OCI-LY7 (cell line): ENCODE measurements around the gene CWC22. TPM values are rescaled to one million over a fixed set of nuclear protein-coding genes. Genes with fewer than 3 reads are reported as not detected.

ENCODE experiments used
- BruUV-seq: library from RNA; stranded (reverse); fragments of 400-500 nt; replicated peaks from 2 replicates; lab custom pipeline; 2021; lab: Mats Ljungman, UMichigan
- CTCF ChIA-PET: fragments of 300-600 bp; sonication (Branson Sonifier 250); formaldehyde crosslinking; loops from one replicate; lab custom pipeline; 2022; ENCODE audit warnings: antibody characterized with exemption; ENCODE audit not compliant: unreplicated experiment; lab: Charles Lee
- POLR2A ChIA-PET: fragments of 300-600 bp; sonication (Branson Sonifier 250); formaldehyde crosslinking; loops from one replicate; lab custom pipeline; 2022; ENCODE audit warnings: antibody characterized with exemption; lab: Charles Lee
- DNase-seq: peaks from one replicate; pipeline ENCODE4 v3.0.0-alpha.2; 2015; ENCODE audit warnings: low spot score
- H2AFZ ChIP-seq: fragments of 200-600 bp; sonication (generic), shearing (Covaris generic); 2 replicates; pipeline ENCODE4 v1.6.1; 2014; ENCODE audit warnings: mild to moderate bottlenecking, antibody characterized with exemption, low read length, moderate library complexity
- H3K27ac ChIP-seq: fragments of 200-600 bp; sonication (generic); 2 replicates; pipeline ENCODE4 v1.5.1; 2014; ENCODE audit warnings: mixed run types, low read depth, mild to moderate bottlenecking, moderate library complexity, low read length, inconsistent platforms; ENCODE audit not compliant: poor library complexity, severe bottlenecking
- H3K36me3 ChIP-seq: fragments of 200-600 bp; sonication (generic); 2 replicates; pipeline ENCODE4 v1.6.1; 2014; ENCODE audit warnings: mild to moderate bottlenecking, antibody characterized with exemption, low read length, moderate library complexity, mixed read lengths; ENCODE audit not compliant: insufficient read depth
- H3K4me1 ChIP-seq: fragments of 200-600 bp; sonication (generic); 2 replicates; pipeline ENCODE4 v1.5.1; 2014; ENCODE audit warnings: mild to moderate bottlenecking, low read length; ENCODE audit not compliant: insufficient read depth, poor library complexity, severe bottlenecking
- H3K4me2 ChIP-seq: fragments of 200-600 bp; sonication (generic); 2 replicates; pipeline ENCODE4 v1.6.1; 2014; ENCODE audit warnings: mild to moderate bottlenecking, low read length
- H3K4me3 ChIP-seq: fragments of 200-600 bp; sonication (generic); 2 replicates; pipeline ENCODE4 v1.5.1; 2014; ENCODE audit warnings: mild to moderate bottlenecking, low read depth, low read length; ENCODE audit not compliant: poor library complexity, severe bottlenecking
- H3K79me2 ChIP-seq: fragments of 200-600 bp; sonication (generic); 2 replicates; pipeline ENCODE4 v1.6.1; 2016; ENCODE audit warnings: low read depth, mild to moderate bottlenecking, low read length, moderate library complexity, mixed read lengths; ENCODE audit not compliant: insufficient read depth
- H3K9me2 ChIP-seq: fragments of 200-600 bp; sonication (generic); 2 replicates; pipeline ENCODE4 v1.6.1; 2016; ENCODE audit warnings: mild to moderate bottlenecking, low read length, mixed read lengths; ENCODE audit not compliant: insufficient read depth
- H3K9me3 ChIP-seq: fragments of 200-600 bp; sonication (generic); 2 replicates; pipeline ENCODE4 v1.6.1; 2014; ENCODE audit warnings: mild to moderate bottlenecking, mixed run types, low read length, mixed read lengths
- H4K20me1 ChIP-seq: fragments of 200-600 bp; sonication (generic); 2 replicates; pipeline ENCODE4 v1.6.1; 2014; ENCODE audit warnings: mild to moderate bottlenecking, antibody characterized with exemption, low read length, moderate library complexity, mixed read lengths; ENCODE audit not compliant: insufficient read depth
- CTCF ChIP-seq: fragments of 200-600 bp; sonication (generic); conservative IDR thresholded peaks from 2 replicates; pipeline ENCODE4 v1.5.1; 2014; ENCODE audit warnings: mild to moderate bottlenecking, antibody characterized with exemption, low read length, moderate library complexity, mixed read lengths
- EZH2phosphoT487 ChIP-seq: fragments of 200-600 bp; sonication (generic); IDR thresholded peaks from 2 replicates; pipeline ENCODE4 v1.6.1; 2018; ENCODE audit warnings: low read depth, borderline replicate concordance, mild to moderate bottlenecking, mixed run types, antibody characterized with exemption, low read length, moderate library complexity, mixed read lengths
- intact Hi-C: fragments of 100-400 bp; cut with micrococcal nuclease; formaldehyde crosslinking; loops from one replicate; pipeline ENCODE4 v1.10.0; 2022; ENCODE audit not compliant: unreplicated experiment
- total RNA-seq, 2 experiments: library from RNA; depleted of rRNA in 1 of 2; stranded (reverse); fragments of >200 nt in 1 of 2; shearing (Covaris generic) in 1 of 2; gene quantifications; 2 replicates each; pipeline ENCODE4 v1.2.3, GENCODE V29; 2014 to 2022

Gene CWC22
- total RNA-seq, 2 experiments from 2014 or later: 11.6 to 20.0 TPM

GRCh38 chr2:179948058-179948457, 59.0 kb downstream of the CWC22 start:
- BruUV-seq: no TSS peak
- intact Hi-C loops: no loop called here
- H3K79me2 ChIP-seq: no peaks in the 10 kb centered on the region
- no peaks in the 10 kb centered on the region for H3K9me3 ChIP-seq
- ChIA-PET CTCF (no interaction called here), POLR2A (interaction anchor here (0.6 to 0.8 kb wide), 3 partner anchors 58 to 506 kb away, joined by 3 to 4 read pairs (median 3); no protein-coding TSS in a partner anchor)
- no peak overlapping the region for H3K4me3 ChIP-seq
- no peaks in the 10 kb centered on the region for H4K20me1 ChIP-seq
- no peak overlapping the region for H3K27ac ChIP-seq
- no peak for DNase-seq
- no peak overlapping the region for H2AFZ ChIP-seq
- no peak overlapping the region for H3K4me2 ChIP-seq
- peaks cover 83% of the 10 kb centered on the region for H3K36me3 ChIP-seq
- no peaks in the 10 kb centered on the region for H3K9me2 ChIP-seq
- TF ChIP-seq CTCF (no peak), EZH2phosphoT487 (no peak)
- H3K4me1 ChIP-seq: no peaks in the 10 kb centered on the region

GRCh38 chr2:179946810-179947615, 60.1 kb downstream of the CWC22 start:
- Histone ChIP-seq H3K4me1 (no peaks in the 10 kb centered on the region), H3K4me3 (no peak overlapping the region), H4K20me1 (no peaks in the 10 kb centered on the region), H3K4me2 (no peak overlapping the region), H3K27ac (no peak overlapping the region), H2AFZ (no peak overlapping the region), H3K36me3 (peaks cover 73% of the 10 kb centered on the region), H3K79me2 (no peaks in the 10 kb centered on the region), H3K9me3 (no peaks in the 10 kb centered on the region), H3K9me2 (no peaks in the 10 kb centered on the region)
- DNase-seq: no peak
- ChIA-PET CTCF (no interaction called here), POLR2A (interaction anchor here (1.4 kb wide), 1 partner anchor 11 kb away, joined by 3 read pairs; no protein-coding TSS in a partner anchor)
- no peak for TF ChIP-seq CTCF
- BruUV-seq: no TSS peak
- intact Hi-C loops: no loop called here

- CTCF ChIA-PET: no interaction called here
- BruUV-seq: no TSS peak
- no peak overlapping the region for H3K4me2 ChIP-seq
Observed at GRCh38 chr2:179946346-179946745, 60.8 kb downstream of the CWC22 start.

More at GRCh38 chr2:179946346-179946745, 60.8 kb downstream of the CWC22 start:
- Histone ChIP-seq H3K79me2 (no peaks in the 10 kb centered on the region), H4K20me1 (no peaks in the 10 kb centered on the region), H3K9me2 (no peaks in the 10 kb centered on the region), H2AFZ (no peak overlapping the region), H3K4me3 (no peak overlapping the region), H3K9me3 (no peaks in the 10 kb centered on the region), H3K36me3 (peaks cover 66% of the 10 kb centered on the region), H3K4me1 (no peaks in the 10 kb centered on the region), H3K27ac (no peak overlapping the region)
- POLR2A ChIA-PET: interaction anchor here (1.4 kb wide), 1 partner anchor 12 kb away, joined by 3 read pairs; no protein-coding TSS in a partner anchor
- no peak for DNase-seq
- intact Hi-C loops: no loop called here
- TF ChIP-seq CTCF (no peak), EZH2phosphoT487 (no peak)
